ENCODE measurements around the gene RFNG. TPM values are rescaled to one million over a fixed set of nuclear protein-coding genes. Genes with fewer than 3 reads are reported as not detected.

RFNG gene
- total and polyA plus RNA-seq, 2 donors (not counting 1 experiment from before 2014, with no cell fraction given): 30.1 to 44.5 TPM

GRCh38 chr17:82085931-82086764 lies 34.5 kb upstream of the RFNG start:
- Mint-ChIP-seq H3K9me3 (ENCODE audit: insufficient read depth) (no peaks in the 10 kb centered on the region), H3K4me1 (no peaks in the 10 kb centered on the region), H3K4me3 (no peak overlapping the region), H3K27ac (no peak overlapping the region), H3K27me3 (no peaks in the 10 kb centered on the region)
- no peak for DNase-seq
- POLR2A ChIA-PET: no interaction called here
- Histone ChIP-seq H2AFZ (ENCODE audit: insufficient read depth, low read depth, low read length, poor library complexity, severe bottlenecking) (no peak overlapping the region), H3K36me3 (replicated peaks in 1 of 2; ENCODE audit: control extremely low read depth in 1 of 2, control insufficient read depth in 1 of 2, extremely low read depth in 1 of 2, insufficient read depth in 2 of 2, low read length in 1 of 2) (peaks cover 0 to 70% of the 10 kb centered on the region in 2 experiments), H3K4me1 (ENCODE audit: control insufficient read depth in 2 of 2, insufficient read depth in 2 of 2, low read length in 2 of 2) (no peaks in the 10 kb centered on the region), H3K4me3 (ENCODE audit: control extremely low read depth in 1 of 5, extremely low read depth in 1 of 5, insufficient read depth in 1 of 5, low read depth in 2 of 5, low read length in 4 of 5) (no peak overlapping the region), H4K20me1 (ENCODE audit: control insufficient read depth, insufficient read depth, low read length, poor library complexity, severe bottlenecking) (no peaks in the 10 kb centered on the region), H3K27me3 (replicated peaks in 1 of 4; ENCODE audit: control extremely low read depth in 1 of 4, control insufficient read depth in 3 of 4, insufficient read depth in 4 of 4, low read length in 3 of 4) (no peaks in the 10 kb centered on the region), H3K9me3 (ENCODE audit: control extremely low read depth in 1 of 3, control insufficient read depth in 2 of 3, insufficient read depth in 1 of 3, low read length in 2 of 3) (no peaks in the 10 kb centered on the region), H3K4me2 (replicated peaks; ENCODE audit: low read depth, low read length, poor library complexity, severe bottlenecking) (no peak overlapping the region), H3K9ac (ENCODE audit: low read length) (no peak overlapping the region), H3K27ac (ENCODE audit: low read length in 2 of 2) (no peak overlapping the region), H3K79me2 (ENCODE audit: control insufficient read depth, insufficient read depth, low read length) (no peaks in the 10 kb centered on the region)
- ATAC-seq (ENCODE audit: low read depth): no peak
- no peak for TF ChIP-seq EZH2 (IDR thresholded peaks at IDR 0.05; ENCODE audit: borderline replicate concordance, insufficient read depth, low read depth, low read length, poor library complexity, severe bottlenecking)
- TF ChIP-seq, protein P1, sequence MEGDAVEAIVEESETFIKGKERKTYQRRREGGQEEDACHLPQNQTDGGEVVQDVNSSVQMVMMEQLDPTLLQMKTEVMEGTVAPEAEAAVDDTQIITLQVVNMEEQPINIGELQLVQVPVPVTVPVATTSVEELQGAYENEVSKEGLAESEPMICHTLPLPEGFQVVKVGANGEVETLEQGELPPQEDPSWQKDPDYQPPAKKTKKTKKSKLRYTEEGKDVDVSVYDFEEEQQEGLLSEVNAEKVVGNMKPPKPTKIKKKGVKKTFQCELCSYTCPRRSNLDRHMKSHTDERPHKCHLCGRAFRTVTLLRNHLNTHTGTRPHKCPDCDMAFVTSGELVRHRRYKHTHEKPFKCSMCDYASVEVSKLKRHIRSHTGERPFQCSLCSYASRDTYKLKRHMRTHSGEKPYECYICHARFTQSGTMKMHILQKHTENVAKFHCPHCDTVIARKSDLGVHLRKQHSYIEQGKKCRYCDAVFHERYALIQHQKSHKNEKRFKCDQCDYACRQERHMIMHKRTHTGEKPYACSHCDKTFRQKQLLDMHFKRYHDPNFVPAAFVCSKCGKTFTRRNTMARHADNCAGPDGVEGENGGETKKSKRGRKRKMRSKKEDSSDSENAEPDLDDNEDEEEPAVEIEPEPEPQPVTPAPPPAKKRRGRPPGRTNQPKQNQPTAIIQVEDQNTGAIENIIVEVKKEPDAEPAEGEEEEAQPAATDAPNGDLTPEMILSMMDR (IDR thresholded peaks at IDR 0.05): no peak
- CTCF ChIA-PET: no interaction called here
- WGBS (ENCODE audit: insufficient coverage): 93% methylated on average over 25 of the region's 25 CpGs
- intact Hi-C loops (cut with micrococcal nuclease): no loop called here
